Esophagus muscularis mucosa (tissue), 4 donors: ENCODE results near the gene ZNF563. TPM values are rescaled to one million over a fixed set of nuclear protein-coding genes. Genes with fewer than 3 reads are reported as not detected.

Experiments
- DNase-seq: peaks from one replicate; pipeline ENCODE4 v3.0.0-alpha.2; 2017; ENCODE audit errors: extremely low spot score
- H3K27ac ChIP-seq, 4 donors: fragments of 200-600 bp; sonication (generic); replicated peaks in 1 of 4; 1 replicate in 3 of 4; 2 replicates in 1 of 4; pipeline ENCODE4 v1.5.1; 2016 to 2019; ENCODE audit warnings: mild to moderate bottlenecking in 1 of 4
- H3K27me3 ChIP-seq, 4 donors: fragments of 200-600 bp; sonication (generic); one replicate each; pipeline versions ENCODE4 v1.5.1 to v1.6.0; 2016 to 2019
- H3K36me3 ChIP-seq, 4 donors: fragments of 200-600 bp; sonication (generic); one replicate each; pipeline ENCODE4 v1.5.1; 2016 to 2019
- H3K4me1 ChIP-seq, 4 donors: fragments of 200-600 bp; sonication (generic); one replicate each; pipeline ENCODE4 v1.5.1; 2016 to 2019
- H3K4me3 ChIP-seq, 4 donors: fragments of 200-600 bp; sonication (generic); 1 replicate in 2 of 4; 2 replicates in 2 of 4; pipeline ENCODE4 v1.5.1; 2016 to 2019; ENCODE audit warnings: mild to moderate bottlenecking in 4 of 4, moderate library complexity in 1 of 4
- H3K9me3 ChIP-seq, 4 donors: fragments of 200-600 bp; sonication (generic); 1 replicate in 3 of 4; 2 replicates in 1 of 4; pipeline ENCODE4 v1.5.1; 2016 to 2019
- EP300 ChIP-seq: sonication (generic); formaldehyde crosslinking; IDR thresholded peaks from one replicate; pipeline ENCODE4 v1.6.1; 2017; ENCODE audit warnings: antibody characterized with exemption
- POLR2A ChIP-seq: fragments of 450-650 bp; IDR thresholded peaks from one replicate; pipeline ENCODE4 v1.6.1; 2017; ENCODE audit warnings: antibody characterized with exemption, moderate library complexity, mild to moderate bottlenecking, low read depth
- POLR2AphosphoS5 ChIP-seq, 2 donors: sonication (generic); formaldehyde crosslinking; IDR thresholded peaks; one replicate each; pipeline ENCODE4 v1.6.1; 2017; ENCODE audit warnings: antibody characterized with exemption in 2 of 2
- WGBS: methylation state at CpG from one replicate; pipeline ENCODE4 v1.1.5; 2018; 5-methylcytosine and 5-hydroxymethylcytosine counted together
- intact Hi-C: fragments of 100-400 bp; cut with DNase I; formaldehyde crosslinking; loops from one replicate; pipeline ENCODE4 v1.15.1; 2023
- small RNA-seq, 3 donors: library from RNA; depleted of rRNA; stranded (forward); fragments of <200 nt; gene quantifications; one replicate each; pipeline ENCODE3, GENCODE V24; 2016
- total RNA-seq, 4 donors: library from RNA; depleted of rRNA; stranded (reverse); fragments of >200 nt; gene quantifications; one replicate each; pipeline versions ENCODE4 v1.1.0 to v1.2.1, GENCODE V29; 2016
- TF ChIP-seq, protein P1 (sequence below), 3 experiments: fragments of 200-600 bp in 2 of 3; fragments of 450-650 bp in 1 of 3; sonication (generic) in 2 of 3; IDR thresholded peaks; one replicate each; pipeline ENCODE4 v1.5.1; 2017 to 2019; ENCODE audit warnings: antibody characterized with exemption in 3 of 3, mild to moderate bottlenecking in 2 of 3, moderate library complexity in 1 of 3

The ZNF563 gene
- total RNA-seq, 4 donors from 2014 or later = 2.3 to 3.4 (median 2.9) TPM

DNA sequence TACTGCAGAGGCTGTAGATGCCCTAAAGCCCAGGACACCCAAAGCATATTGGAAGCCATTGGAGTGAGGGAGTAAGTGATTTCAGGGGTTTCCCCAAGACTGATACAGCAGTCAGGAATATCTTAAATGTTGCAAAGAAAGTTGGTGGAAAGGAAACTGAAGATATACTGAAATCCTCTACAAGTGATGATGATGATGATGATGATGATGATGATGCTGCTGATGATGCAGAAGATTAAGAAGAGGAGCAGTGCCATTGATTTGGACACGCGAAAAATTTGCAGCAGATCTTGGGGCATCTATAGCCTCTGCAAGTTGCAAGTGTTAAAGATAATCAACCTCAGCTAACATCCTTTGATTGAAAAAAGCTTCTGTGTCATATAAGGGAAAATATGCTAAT is 62.6 kb downstream of the ZNF563 start:
- peaks cover 26 to 70% (median 54%) of the 10 kb centered on the region in 4 donors for H3K36me3 ChIP-seq
- 96% methylated on average over 2 of the region's 2 CpGs for WGBS
- DNase-seq = no peak

More for the DNA sequence above, 62.6 kb downstream of the ZNF563 start:
- Histone ChIP-seq H3K27ac (no peak overlapping the region), H3K27me3 (no peaks in the 10 kb centered on the region), H3K9me3 (peaks cover 0 to 48% (median 31%) of the 10 kb centered on the region in 4 donors), H3K4me3 (no peak overlapping the region), H3K4me1 (peaks cover 0 to 4% (median 0%) of the 10 kb centered on the region in 4 donors)
- intact Hi-C loops = no loop called here
- TF ChIP-seq POLR2A (no peak), POLR2AphosphoS5 (IDR thresholded peaks at IDR 0.05) (no peak), EP300 (no peak)
- TF ChIP-seq, protein P1, sequence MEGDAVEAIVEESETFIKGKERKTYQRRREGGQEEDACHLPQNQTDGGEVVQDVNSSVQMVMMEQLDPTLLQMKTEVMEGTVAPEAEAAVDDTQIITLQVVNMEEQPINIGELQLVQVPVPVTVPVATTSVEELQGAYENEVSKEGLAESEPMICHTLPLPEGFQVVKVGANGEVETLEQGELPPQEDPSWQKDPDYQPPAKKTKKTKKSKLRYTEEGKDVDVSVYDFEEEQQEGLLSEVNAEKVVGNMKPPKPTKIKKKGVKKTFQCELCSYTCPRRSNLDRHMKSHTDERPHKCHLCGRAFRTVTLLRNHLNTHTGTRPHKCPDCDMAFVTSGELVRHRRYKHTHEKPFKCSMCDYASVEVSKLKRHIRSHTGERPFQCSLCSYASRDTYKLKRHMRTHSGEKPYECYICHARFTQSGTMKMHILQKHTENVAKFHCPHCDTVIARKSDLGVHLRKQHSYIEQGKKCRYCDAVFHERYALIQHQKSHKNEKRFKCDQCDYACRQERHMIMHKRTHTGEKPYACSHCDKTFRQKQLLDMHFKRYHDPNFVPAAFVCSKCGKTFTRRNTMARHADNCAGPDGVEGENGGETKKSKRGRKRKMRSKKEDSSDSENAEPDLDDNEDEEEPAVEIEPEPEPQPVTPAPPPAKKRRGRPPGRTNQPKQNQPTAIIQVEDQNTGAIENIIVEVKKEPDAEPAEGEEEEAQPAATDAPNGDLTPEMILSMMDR (IDR thresholded peaks at IDR 0.05) = no peak

Small RNAs within 50 kb of the gene (small RNA-seq; reads per million reads assigned to genes)
- gene RPS29P23 = 0 reads per million in 3 donors

Other genes with a start within 250 kb of the ZNF563 start
- gene ZNF20, start 193.3 kb downstream of the ZNF563 start, total RNA-seq = 1 to 10 TPM; 1.3 to 5.8 (median 3.1) TPM
- gene ZNF625, start 176.9 kb downstream of the ZNF563 start, total RNA-seq = 1 to 10 TPM; 4.5 to 8.7 (median 7.8) TPM
- 1 to 10 TPM; 6.6 to 8.9 (median 7.5) TPM for gene ZNF136, start 170.5 kb downstream of the ZNF563 start, total RNA-seq
- gene ZNF44, start 38.8 kb downstream of the ZNF563 start, total RNA-seq = 1 to 10 TPM; 8.8 to 9.7 (median 9.4) TPM
- 1 to 10 TPM; 3.3 to 4.6 (median 3.6) TPM for gene ZNF442, start 32.0 kb upstream of the ZNF563 start, total RNA-seq
- 1 to 10 TPM; 3.3 to 6.6 (median 3.4) TPM for gene ZNF799, start 67.6 kb upstream of the ZNF563 start, total RNA-seq
- gene ZNF443, start 107.4 kb upstream of the ZNF563 start, total RNA-seq = 1 to 10 TPM; 3.5 to 5.4 (median 4.8) TPM
- 1 to 10 TPM; 1.7 to 2.9 (median 2.3) TPM for gene ZNF709, start 151.2 kb upstream of the ZNF563 start, total RNA-seq
- 10 to 100 TPM in 1 of 4 donors, 1 to 10 TPM in 3; 8.3 to 13.7 (median 9.3) TPM for gene ZNF564, start 217.8 kb upstream of the ZNF563 start, total RNA-seq